Lower leg skin (tissue), 3 donors: Measurements from ENCODE around the gene GEMIN8.

Experiments
- CTCF ChIP-seq, 3 donors: fragments of 450-650 bp; IDR thresholded peaks; one replicate each; pipeline ENCODE4 v1.5.1; 2016; ENCODE audit warnings: antibody characterized with exemption in 3 of 3, mild to moderate bottlenecking in 3 of 3, moderate library complexity in 2 of 3
- POLR2A ChIP-seq, 2 donors: fragments of 450-650 bp; IDR thresholded peaks; one replicate each; pipeline ENCODE4 v1.6.1; 2016 to 2017; ENCODE audit warnings: antibody characterized with exemption in 2 of 2, mild to moderate bottlenecking in 1 of 2, moderate library complexity in 1 of 2

GRCh38 chrX:14014526-14014925, 15.2 kb downstream of the GEMIN8 start:
- no peak for TF ChIP-seq POLR2A (IDR thresholded peaks at IDR 0.05)
- no peak for TF ChIP-seq CTCF (IDR thresholded peaks at IDR 0.05)
